ENCODE results near the gene GRIFIN. TPM values are rescaled to one million over a fixed set of nuclear protein-coding genes. Genes with fewer than 3 reads are reported as not detected.

GRIFIN gene
- total RNA-seq, 4 donors from 2014 or later: not detected

- TF ChIP-seq CTCF (IDR thresholded peaks at IDR 0.05): no peak
- TF ChIP-seq POLR2A (IDR thresholded peaks at IDR 0.05): no peak
- H3K36me3 ChIP-seq: no peaks in the 10 kb centered on the region
These were observed 713 bp upstream of the GRIFIN start for GRCh38 chr7:2476776-2477446.

GRCh38 chr7:2475678-2476015 lies 551 bp downstream of the GRIFIN start:
- H3K4me1 ChIP-seq: peaks cover 0 to 11% of the 10 kb centered on the region in 2 donors
- H3K27ac ChIP-seq: no peak overlapping the region
- intact Hi-C loops (cut with DNase I; ENCODE audit: low total_unique reads): no loop called here
- TF ChIP-seq CTCF (IDR thresholded peaks at IDR 0.05) (no peak), POLR2A (IDR thresholded peaks at IDR 0.05) (no peak)
- no peak overlapping the region for H3K4me3 ChIP-seq
- no peaks in the 10 kb centered on the region for H3K27me3 ChIP-seq
- DNase-seq: no peak
- H3K36me3 ChIP-seq: no peaks in the 10 kb centered on the region
- H3K9me3 ChIP-seq: no peaks in the 10 kb centered on the region

More at GRCh38 chr7:2476776-2477446, 713 bp upstream of the GRIFIN start:
- Histone ChIP-seq H3K27ac (no peak overlapping the region), H3K4me1 (peaks cover 0 to 11% of the 10 kb centered on the region in 2 donors), H3K4me3 (no peak overlapping the region), H3K9me3 (no peaks in the 10 kb centered on the region), H3K27me3 (no peaks in the 10 kb centered on the region)
- no peak for DNase-seq
- intact Hi-C loops (cut with DNase I; ENCODE audit: low total_unique reads): no loop called here

GRCh38 chr7:2474813-2475677 lies 1.2 kb downstream of the GRIFIN start:
- intact Hi-C loops (cut with DNase I; ENCODE audit: low total_unique reads): no loop called here
- Histone ChIP-seq H3K36me3 (no peaks in the 10 kb centered on the region), H3K27me3 (no peaks in the 10 kb centered on the region), H3K27ac (no peak overlapping the region), H3K4me3 (no peak overlapping the region), H3K4me1 (peaks cover 0 to 11% of the 10 kb centered on the region in 2 donors), H3K9me3 (no peaks in the 10 kb centered on the region)
- no peak for TF ChIP-seq CTCF (IDR thresholded peaks at IDR 0.05)
- TF ChIP-seq POLR2A (IDR thresholded peaks at IDR 0.05): no peak
- DNase-seq: no peak

GRCh38 chr7:2474224-2474623 lies 2.0 kb downstream of the GRIFIN start:
- no peak overlapping the region for H3K4me3 ChIP-seq
- DNase-seq: no peak
- H3K27me3 ChIP-seq: no peaks in the 10 kb centered on the region
- no peak overlapping the region for H3K27ac ChIP-seq
- H3K36me3 ChIP-seq: no peaks in the 10 kb centered on the region
- H3K4me1 ChIP-seq: peaks cover 0 to 11% of the 10 kb centered on the region in 2 donors
- no peaks in the 10 kb centered on the region for H3K9me3 ChIP-seq
- no peak for TF ChIP-seq POLR2A (IDR thresholded peaks at IDR 0.05)
- TF ChIP-seq CTCF (IDR thresholded peaks at IDR 0.05): no peak
- intact Hi-C loops (cut with DNase I; ENCODE audit: low total_unique reads): no loop called here
